HG02970 (cell line): Measurements from ENCODE around the gene GLRB.
A peak's percentile ranks its signal among the peaks of the same experiment; 100 is the strongest.
"Not testable (repeated sequence)": the region's sequence is repeated elsewhere in the genome, so short reads cannot be mapped to it uniquely, and the experiment has no call there.

ENCODE experiments used
- ATAC-seq: cut with Tn5 transposase; IDR thresholded peaks from one replicate; pipeline ENCODE4 v1.9.1; 2021; ENCODE audit warnings: mild to moderate bottlenecking, moderate library complexity, moderate number of reproducible peaks; ENCODE audit not compliant: unreplicated experiment, low FRiP score

Gene GLRB

DNA sequence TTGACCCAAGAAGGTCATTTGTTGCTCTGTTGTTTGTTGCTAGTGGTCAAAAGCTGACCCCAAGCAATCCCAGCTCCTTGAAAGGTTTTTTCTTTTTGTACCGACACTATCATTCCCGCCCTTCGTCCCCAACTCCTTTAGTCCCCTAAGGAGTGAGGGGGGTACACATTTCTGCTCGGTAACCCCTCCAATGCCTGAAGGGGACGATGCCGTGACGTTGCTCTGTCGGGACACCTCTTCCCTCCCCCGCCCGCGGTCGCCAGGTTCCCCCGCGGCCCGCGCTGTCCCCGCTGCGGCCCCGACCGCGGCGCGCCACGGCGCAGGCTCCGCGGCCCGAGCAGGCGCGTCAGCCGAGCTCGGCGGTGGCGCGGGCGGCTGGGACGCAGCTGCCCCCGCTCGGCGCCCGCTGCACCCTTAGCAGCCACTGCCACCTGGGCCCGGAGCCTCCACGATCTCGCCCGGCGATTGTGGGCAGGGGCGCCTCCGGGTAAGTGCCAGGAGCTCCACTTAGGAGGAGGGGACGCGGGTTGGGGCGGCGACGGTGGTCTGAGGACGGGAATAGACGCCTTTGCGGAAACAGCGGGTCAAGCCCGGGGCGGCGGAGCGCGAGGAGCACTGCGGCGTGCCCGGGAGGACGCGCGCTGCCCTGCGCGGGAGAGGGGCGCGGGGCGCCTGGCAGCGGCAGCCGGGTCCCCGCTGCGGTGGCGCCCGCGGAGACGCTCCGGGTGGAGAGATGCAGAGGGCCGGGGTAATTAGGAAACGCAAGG is at the start of gene GLRB:
Gene GLRB, plus strand, starts transcription at position 340 of the 767 bp plus-strand sequence. CDS start 1,875 bp downstream, outside the sequence.
- no peak for ATAC-seq

DNA sequence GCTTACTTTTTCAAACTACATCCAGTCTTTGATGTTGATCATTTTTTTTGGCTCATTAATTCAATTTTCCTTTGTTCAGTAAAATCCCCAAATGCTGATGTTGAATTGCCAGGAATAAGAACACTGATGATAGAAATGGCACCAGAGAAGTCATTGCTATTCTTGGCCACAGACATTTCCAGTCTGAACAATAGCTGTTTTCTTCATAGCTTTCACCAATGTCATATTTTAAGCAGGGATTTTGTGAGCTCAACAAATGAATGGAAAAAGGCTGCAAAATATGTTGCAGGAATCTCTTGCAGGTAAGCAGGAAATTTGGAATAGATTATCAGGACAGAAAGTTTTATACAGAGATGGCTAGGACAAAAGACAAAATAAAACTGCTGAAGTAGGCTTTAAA is 40.5 kb upstream of the GLRB start:
- ATAC-seq, result no peak

DNA sequence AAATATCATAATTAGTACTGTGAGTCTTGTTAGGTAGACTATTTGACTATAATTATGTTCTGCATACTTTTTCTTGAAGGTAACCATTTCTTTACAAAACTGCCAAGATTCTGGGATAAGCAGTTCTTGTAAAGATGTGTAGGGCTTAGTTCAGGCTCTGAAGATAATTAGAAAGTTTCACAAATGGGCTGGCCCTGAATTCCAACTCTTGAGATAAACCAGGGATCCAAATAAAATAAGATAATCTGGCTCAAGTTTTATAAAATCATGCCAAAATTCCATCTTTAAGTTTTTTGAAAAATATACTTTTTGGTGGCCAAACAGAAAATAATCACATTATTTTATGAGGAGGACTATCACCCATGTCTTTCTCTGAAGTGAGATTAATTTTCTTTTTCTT is 35.5 kb upstream of the GLRB start:
- no peak for ATAC-seq

DNA sequence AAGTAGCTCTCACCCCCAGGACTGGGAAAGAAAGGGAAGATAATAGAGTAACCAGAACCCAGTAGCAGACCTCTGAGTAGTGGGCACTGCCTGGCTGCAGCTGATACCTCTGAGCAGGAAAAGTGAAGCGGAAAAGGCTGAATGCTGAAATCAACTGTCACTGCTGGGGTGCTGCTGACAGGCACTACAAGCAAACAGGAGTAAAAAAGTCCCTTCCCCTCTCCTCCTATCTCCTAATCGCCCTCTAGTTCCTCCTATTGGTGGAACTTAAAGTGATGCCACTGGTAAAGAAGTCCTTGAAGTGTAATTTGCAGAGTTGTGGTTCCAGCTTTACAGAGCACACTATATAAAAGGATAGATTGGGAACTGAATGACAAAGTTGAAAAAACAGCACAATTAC is 32.8 kb upstream of the GLRB start:
- no peak for ATAC-seq

DNA sequence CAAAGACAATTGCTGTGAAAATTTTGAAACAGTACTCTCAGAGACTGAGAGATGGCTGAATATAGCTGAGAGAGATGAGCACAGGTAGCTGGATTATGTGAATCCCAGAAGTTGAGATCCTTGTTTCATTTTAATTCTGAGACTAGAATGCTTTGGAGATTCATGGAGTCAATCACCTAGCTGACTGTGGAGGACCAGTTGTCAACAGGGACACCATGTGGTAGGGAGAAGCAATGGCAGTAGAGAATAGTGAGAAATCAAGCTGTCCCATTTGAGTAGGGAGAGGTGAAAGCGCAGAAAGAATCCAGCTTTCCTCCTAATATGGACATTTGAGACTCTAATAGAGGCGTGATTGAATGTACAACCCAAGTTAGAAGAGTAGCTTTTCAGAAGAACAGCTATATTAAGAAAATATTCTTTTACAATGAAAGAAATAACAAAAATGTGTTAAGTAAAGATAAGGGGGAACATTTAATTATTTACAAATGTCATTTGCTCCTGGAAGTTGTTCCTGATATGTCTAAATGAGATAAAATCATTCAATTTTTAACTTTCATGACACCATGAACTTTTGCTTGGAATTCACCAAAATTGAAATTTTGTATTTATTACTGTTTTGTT is 30.3 kb upstream of the GLRB start:
- ATAC-seq, result peak; percentile 76

DNA sequence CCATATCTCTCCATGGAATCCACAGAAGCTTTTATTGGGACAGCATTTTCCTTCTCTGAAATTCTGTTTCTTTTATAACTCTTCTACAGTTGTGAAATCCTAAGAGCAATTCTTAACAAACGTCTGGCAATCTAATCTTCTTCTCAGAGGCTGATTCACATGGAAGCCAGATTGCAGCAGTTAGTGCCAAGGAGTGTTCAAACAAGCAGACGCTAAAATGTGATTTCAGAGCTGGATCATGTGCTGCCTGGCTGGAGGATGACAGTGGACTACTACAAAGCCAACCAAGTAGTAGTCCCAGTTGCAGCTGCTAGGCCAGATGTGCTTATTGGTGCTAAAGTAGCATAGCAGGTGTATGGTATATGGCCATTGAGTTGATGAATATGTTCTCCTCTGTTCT is 27.7 kb upstream of the GLRB start:
- no peak for ATAC-seq

DNA sequence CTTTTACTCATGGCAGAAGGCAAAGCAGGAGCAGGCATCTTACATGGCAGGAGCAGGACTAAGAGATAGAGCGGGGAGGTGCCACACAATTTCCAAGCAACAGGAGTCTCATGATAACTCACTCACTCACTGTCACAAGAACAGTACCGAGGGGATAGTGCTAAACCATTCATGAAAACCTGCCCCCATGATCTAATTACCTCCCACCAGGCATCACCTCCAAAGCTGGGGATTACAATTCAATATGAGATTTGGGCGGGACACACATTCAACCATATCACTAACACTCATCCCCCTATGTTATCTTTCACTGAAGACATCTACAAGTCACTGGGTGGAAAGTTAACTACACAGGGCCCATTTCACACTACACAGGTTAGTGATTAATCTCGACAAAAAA is 25.4 kb upstream of the GLRB start:
- ATAC-seq, result no peak

DNA sequence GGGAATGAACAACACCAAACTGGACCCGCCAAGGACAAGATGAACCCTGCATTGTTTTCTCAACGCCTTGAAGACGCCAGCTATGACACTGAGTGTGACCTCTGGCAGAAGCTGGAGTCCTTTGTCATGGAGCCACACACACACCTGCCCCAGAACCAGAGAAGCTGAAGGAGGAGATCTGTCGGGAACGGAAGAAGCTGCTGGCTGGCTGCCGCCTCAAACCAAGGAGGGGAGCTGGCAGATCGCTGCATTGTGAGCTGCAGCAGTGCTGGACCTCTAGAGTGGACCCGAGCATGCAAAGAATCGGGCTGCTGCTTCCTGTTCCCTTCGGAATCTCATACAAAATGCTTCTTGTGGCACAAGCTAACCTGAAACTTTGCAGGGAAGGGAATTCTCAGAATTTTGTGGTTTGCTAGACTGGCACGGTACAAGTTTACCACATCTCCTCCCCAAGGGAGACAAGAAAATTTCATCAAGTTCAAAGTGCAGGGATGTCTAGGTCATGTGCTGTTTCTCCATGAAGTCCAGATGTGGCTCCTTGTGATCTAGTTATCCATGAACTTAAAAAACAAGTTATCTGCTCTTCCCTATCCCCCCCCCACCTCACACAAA is 23.4 kb upstream of the GLRB start:
- no peak for ATAC-seq

DNA sequence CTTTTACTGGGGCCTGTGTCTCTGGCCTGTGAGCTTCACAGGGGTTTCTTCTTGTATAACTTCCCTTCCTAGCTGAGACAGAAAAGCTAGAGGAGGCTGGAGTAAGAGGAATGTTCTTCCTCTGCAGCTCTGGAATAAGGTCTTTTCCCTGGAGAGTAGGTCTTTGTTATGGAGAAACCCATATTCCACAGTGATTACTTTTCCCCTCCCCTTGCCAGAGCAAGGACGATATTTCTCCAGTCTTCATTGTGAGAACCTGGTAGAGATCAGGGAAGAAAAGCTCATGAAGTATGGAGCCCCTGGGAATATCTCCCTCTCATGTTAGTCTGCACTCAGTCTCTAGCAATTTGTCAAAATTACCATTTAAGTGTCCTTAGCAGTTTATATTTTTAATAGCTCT is 18.7 kb upstream of the GLRB start:
- no peak for ATAC-seq

DNA sequence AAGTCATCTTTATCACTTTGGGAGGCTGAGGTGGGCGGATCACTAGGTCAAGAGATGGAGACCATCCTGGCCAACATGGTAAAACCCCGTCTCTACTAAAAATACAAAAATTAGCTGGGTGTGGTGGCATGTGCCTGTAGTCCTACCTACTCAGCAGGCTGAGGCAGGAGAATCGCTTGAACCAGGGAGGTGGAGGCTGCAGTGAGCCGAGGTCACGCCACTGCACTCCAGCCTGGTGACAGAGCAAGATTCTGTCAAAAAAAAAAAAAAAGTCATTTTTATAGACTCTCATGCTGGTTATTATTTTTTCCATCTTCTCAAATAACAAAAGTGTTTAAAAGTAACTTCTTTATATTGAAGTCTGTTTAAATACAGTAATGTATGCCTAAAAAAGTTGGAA is 17.1 kb upstream of the GLRB start:
- not testable (repeated sequence) for ATAC-seq

DNA sequence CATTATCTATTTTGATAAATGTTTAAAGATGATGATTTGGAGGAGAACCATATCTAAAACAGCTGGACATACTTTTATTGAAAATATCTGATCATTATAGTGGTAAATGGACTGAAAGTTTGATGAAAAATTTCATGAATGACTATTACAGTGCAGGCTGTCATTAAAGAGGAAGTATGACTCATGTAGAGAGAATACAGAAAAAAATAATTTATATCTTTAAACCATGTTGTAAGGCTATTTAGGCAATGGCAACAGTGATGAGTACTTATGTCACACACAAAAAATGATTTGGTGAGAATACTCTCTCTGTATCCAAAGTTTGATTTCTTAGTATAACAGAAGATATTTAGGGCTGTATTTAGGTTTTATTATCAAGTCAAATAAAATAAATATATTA is 3.9 kb upstream of the GLRB start:
- ATAC-seq, result no peak

DNA sequence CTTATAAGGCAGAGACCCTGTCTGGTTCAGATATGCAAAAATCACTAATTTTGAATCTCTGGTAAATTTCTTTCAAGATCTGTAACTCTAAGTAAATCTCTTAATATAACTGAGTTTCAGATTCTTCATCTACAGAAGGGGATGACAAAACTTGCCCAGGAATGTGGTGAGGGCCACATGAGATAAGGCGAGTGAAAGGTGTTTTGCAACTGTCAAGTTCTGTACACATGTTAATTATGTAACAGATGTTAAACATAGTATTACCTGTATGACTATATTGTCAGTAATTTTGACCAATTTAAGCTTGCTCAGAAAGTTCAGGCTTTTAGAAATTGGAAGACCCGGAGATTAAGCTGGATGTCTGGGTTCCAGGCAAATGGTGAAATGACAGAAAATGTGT is 549 bp upstream of the GLRB start:
- no peak for ATAC-seq

DNA sequence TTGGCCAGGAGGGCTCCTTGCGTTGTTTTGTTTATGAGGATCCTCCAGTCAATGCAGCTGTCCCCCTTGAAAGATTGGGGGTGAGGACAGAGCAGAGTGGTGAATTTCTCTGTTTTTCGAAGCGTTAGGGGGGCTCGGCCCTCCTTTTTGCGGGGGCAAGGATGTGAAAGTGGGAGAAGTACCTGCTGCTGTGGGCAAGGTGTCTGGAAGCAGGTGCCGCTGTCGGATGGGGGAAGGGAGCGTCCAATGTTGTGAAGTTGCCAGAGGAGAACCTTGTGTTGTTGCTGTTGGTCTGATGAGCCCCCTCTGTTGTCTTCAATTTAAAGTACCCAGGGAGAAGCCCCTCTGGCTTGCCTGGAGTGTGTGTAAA is 613 bp downstream of the GLRB start:
- no peak for ATAC-seq

DNA sequence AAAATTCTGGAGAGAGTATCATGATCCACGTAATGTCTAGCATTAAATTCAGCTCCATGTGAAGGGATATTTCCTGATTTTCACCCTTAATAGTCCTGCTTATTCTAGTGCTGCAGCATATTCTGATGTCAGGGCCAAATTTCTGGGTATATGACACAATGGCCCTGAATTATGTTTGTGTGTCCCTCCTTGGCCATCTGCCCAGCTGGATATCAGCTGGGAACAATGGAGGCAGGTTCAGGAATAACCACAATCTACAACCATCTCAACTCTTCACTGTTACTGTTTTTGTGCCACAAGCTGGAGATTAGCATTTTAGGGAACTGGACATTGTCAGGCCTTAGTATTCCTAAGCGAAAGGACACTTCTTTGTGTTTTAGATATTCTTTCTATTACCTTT is 3.5 kb downstream of the GLRB start:
- ATAC-seq, result no peak

DNA sequence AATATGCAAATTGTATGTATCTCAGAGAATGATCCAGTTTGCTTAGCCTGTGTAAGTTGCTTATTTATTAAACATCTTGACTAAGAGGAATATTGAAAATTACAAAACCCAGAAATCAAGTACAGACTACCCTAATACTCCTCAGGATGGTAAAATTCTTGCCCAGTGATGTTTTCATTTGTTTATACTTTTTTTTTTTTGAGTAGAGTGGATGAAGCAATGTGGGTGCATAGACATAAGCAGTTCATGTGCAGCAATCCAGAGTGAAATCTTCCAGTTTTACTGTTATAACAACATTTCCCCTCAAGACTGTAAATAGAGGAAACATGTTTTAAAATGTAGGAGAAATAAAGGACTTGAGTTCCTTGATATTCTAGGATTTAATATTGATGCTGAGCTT is 4.7 kb downstream of the GLRB start:
- ATAC-seq, result no peak

DNA sequence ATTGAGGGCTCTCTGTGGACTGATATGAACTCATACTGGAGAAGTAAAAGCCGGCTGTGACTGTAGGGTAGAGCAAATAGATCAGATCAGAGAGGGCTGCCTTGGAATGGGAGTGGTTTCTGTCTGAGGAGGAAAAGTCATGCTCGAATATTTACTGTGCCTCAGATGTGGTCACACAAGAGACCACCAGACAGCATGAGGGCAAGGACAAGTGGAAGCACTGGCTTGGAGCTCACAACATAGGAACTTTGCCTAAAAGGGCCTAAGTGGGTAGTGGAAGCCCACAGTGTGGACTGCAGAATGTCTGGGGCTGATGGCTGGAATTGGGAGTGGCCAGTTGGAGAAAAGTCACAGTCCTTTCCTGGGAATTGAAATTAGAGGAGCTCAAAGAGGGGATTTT is 19.8 kb downstream of the GLRB start:
- no peak for ATAC-seq

DNA sequence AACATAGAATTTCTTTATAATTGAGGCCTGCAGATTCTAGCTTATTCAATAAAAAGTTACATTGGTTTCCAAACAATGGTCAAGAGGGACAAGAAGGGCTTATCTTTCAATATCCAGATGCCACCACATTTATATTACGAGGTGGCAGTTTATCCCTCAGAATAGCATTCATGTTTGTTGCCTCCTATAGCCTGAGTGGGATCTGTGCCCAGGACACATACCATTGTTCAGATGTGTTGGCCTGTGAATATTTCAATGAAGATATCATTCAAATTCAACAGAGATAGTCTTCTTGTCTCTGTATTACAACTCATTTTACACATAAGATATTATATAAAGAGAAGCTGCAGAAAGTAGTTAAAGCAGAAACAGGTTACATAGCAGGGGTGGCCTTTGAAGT is 20.5 kb downstream of the GLRB start:
- ATAC-seq, result no peak

DNA sequence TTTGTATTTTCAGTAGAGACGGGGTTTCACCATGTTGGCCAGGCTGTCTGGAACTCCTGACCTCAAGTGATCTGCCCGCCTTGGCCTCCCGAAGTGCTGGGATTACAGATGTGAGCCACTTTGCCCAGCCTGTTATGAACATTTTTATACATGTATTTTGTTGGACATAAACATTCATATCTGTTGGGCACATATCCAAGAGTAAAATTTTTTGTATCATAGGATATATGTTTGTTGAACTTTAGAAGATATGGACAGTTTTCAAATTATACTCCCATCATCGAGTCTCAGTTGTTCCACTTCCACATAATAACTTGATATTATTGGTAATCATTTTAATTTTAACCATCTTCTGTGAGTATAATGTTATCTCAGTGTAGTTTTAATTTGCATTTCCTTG is 23.6 kb downstream of the GLRB start:
- ATAC-seq, result no peak

DNA sequence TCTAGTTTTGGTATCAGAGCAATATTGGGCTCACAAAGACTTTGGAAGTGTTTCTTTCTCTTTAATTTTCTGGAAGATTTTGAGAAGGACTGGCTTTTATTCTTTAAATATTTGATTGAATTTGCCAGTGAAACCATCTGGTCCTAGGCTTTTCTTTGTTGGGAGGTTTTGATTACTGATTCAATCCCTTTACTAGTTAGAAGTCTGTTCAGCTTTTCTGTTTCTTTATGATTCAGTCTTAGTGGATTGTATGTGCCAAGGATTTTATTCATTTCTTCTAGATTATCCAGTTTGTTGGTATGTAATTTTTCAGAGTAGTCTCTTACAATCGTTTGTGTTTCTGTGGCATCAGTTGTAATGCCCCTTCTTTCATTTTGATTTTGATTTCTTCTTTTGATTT is 28.6 kb downstream of the GLRB start:
- no peak for ATAC-seq

DNA sequence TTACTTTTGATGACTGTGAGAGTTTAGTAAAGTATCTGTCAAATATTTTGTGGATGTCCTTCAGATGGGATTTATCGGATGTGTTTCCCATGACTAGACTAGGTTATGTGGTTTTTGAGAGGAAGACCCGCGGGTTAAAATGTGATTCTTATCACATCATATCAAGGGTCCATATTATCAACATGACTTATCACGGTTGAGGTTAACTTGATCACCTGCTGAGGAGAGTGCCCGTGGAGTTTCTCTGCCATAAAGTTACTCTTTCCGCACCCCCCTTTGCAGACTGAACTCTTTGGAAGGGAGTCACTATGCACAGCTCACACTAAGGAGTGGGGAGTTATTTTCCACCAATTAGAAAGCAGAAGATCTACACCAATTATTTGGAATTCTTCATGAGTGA is 38.7 kb downstream of the GLRB start:
- no peak for ATAC-seq

DNA sequence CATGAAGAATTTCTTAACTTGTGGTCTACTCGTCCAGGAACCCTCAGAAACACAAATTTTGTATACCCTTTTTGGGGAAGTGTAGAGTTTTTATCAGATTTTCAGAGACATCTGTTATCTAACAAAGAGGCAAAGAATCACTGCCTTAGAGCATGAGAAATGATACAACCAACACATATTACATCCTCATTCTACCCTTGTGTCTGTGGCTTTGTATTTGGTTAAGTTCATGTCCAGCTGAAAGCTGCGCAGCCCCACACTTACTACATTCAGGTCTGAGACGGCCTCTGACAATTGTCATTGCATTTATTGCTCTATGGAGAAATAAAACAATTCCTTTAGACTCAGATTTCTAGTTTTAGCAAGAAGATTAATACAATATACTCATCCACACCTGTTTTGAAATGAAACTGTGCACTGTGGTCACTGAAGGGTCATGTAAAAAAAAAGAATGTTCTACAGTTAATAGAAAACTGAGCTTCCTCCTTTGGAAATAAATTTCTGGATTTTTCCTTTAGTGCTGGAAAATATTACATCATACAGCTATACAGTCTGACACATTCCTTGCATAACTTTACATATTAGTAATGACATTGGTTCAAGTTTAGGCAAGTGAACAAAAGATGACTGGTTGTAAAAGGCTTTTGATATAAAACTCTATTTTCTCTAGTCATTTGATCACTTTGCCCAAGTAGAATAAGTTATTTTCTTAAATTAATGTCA is 39.8 kb downstream of the GLRB start:
- no peak for ATAC-seq
